K562 (cell line): Measurements from ENCODE around the gene TKTL1. TPM values are rescaled to one million over a fixed set of nuclear protein-coding genes. Genes with fewer than 3 reads are reported as not detected.

Source experiments
- ATAC-seq: fragments of 200-7000 bp; cut with Tn5 transposase; 3 replicates; pipeline ENCODE4 v1.9.1; 2020; ENCODE audit warnings: moderate library complexity
- BruUV-seq: library from RNA; stranded (reverse); fragments of 400-500 nt; replicated peaks from 2 replicates; lab custom pipeline; 2021; lab: Mats Ljungman, UMichigan
- CTCF ChIA-PET: fragments of 300-600 bp; formaldehyde crosslinking; extraction: SDS; loops from one replicate; lab custom pipeline; 2021; ENCODE audit warnings: low intra/inter-chr PET ratio; lab: Yijun Ruan, JAX
- POLR2A ChIA-PET: fragments of 300-600, 350-650 bp; sonication (Branson Sonifier 250); formaldehyde crosslinking; extraction: SDS; loops from one replicate; lab custom pipeline; 2021; ENCODE audit warnings: antibody characterized with exemption, inconsistent platforms; lab: Yijun Ruan, JAX
- DNase-seq, 4 experiments: peaks; one replicate each; pipeline versions ENCODE4 v3.0.0 to v3.0.0-alpha.2; 2011 to 2018; ENCODE audit warnings: low spot score in 3 of 4, mixed read lengths in 3 of 4; ENCODE audit errors: extremely low read depth in 1 of 4
- FAIRE-seq: peaks from 2 replicates; lab custom pipeline; 2011; peaks lifted over from hg19 to GRCh38; lab: Jason Lieb, UNC
- H2AFZ ChIP-seq: 2 replicates; pipeline ENCODE4 v1.6.0; 2011; ENCODE audit warnings: low read depth, low read length, control low read depth, inconsistent platforms
- H3K27ac ChIP-seq: fragments of 200-600 bp; 3 replicates; pipeline ENCODE4 v1.8.0; 2011; ENCODE audit warnings: low read depth, mild to moderate bottlenecking, control low read depth, inconsistent platforms, low read length, moderate library complexity, mixed read lengths; ENCODE audit errors: extremely low read depth
- H3K27me3 ChIP-seq, 2 experiments: fragments of 300-600 bp in 1 of 2; 2 replicates in 1 of 2; 3 replicates in 1 of 2; pipeline versions ENCODE4 v1.6.0 to v1.8.0; 2011; ENCODE audit warnings: inconsistent platforms in 2 of 2, low read length in 2 of 2, mild to moderate bottlenecking in 1 of 2, mixed read lengths in 1 of 2, moderate library complexity in 1 of 2; ENCODE audit not compliant: control insufficient read depth in 2 of 2, insufficient read depth in 2 of 2
- H3K36me3 ChIP-seq: fragments of 300-600 bp; 3 replicates; pipeline ENCODE4 v1.8.0; 2011; ENCODE audit warnings: mild to moderate bottlenecking, low read length, inconsistent platforms; ENCODE audit not compliant: control insufficient read depth, insufficient read depth
- H3K4me1 ChIP-seq, 2 experiments: fragments of 200-600 bp in 1 of 2; replicated peaks in 1 of 2; 2 replicates in 1 of 2; 3 replicates in 1 of 2; pipeline versions ENCODE4 v1.5.1 to v1.8.0; 2011; ENCODE audit warnings: inconsistent platforms in 2 of 2, low read length in 2 of 2, mild to moderate bottlenecking in 1 of 2, mixed read lengths in 1 of 2, moderate library complexity in 1 of 2; ENCODE audit not compliant: control insufficient read depth in 2 of 2, insufficient read depth in 2 of 2
- H3K4me2 ChIP-seq: 2 replicates; pipeline ENCODE4 v1.6.1; 2011; ENCODE audit warnings: low read length, control low read depth, inconsistent platforms, mixed read lengths; ENCODE audit not compliant: insufficient read depth
- H3K4me3 ChIP-seq: fragments of 200-600 bp; sonication (generic), shearing (Covaris generic); 2 replicates; pipeline ENCODE4 v1.5.1; 2016; ENCODE audit warnings: control low read depth, inconsistent platforms
- H3K79me2 ChIP-seq: fragments of 200-600 bp; 3 replicates; pipeline ENCODE4 v1.8.0; 2011; ENCODE audit warnings: low read length, inconsistent platforms; ENCODE audit not compliant: control insufficient read depth, insufficient read depth
- H3K9ac ChIP-seq, 2 experiments: 2 replicates each; pipeline versions ENCODE4 v1.6.0 to v1.6.1; 2011; ENCODE audit warnings: low read depth in 2 of 2, low read length in 2 of 2, control low read depth in 1 of 2, inconsistent platforms in 1 of 2, mild to moderate bottlenecking in 1 of 2, mixed read lengths in 1 of 2; ENCODE audit not compliant: insufficient read depth in 1 of 2
- H3K9me1 ChIP-seq: one replicate; pipeline ENCODE4 v1.6.0; 2011; ENCODE audit warnings: inconsistent platforms, mild to moderate bottlenecking, low read length, moderate library complexity; ENCODE audit not compliant: control insufficient read depth, insufficient read depth
- H3K9me3 ChIP-seq: replicated peaks from 2 replicates; pipeline ENCODE4 v1.5.1; 2011; ENCODE audit warnings: low read depth, low read length, inconsistent platforms; ENCODE audit not compliant: control insufficient read depth, insufficient read depth
- H4K20me1 ChIP-seq: replicated peaks from 2 replicates; pipeline ENCODE4 v1.6.1; 2011; ENCODE audit warnings: low read length, inconsistent platforms, mixed read lengths; ENCODE audit not compliant: control insufficient read depth, insufficient read depth
- ATF1 ChIP-seq, 2 experiments: fragments of 450-650 bp in 1 of 2; IDR thresholded peaks; 2 replicates each; pipeline ENCODE4 v1.6.1; 2016; ENCODE audit warnings: missing compliant biosample characterization in 1 of 2, missing genetic modification characterization in 1 of 2
- E2F4 ChIP-seq: sonication (generic); formaldehyde crosslinking; IDR thresholded peaks from 2 replicates; pipeline ENCODE4 v1.8.0; 2022; ENCODE audit warnings: mild to moderate bottlenecking, low read depth, missing genetic modification reagents
- FOXK2 ChIP-seq, 2 experiments: fragments of 450-650 bp; IDR thresholded peaks in 1 of 2; conservative IDR thresholded peaks in 1 of 2; 2 replicates each; pipeline ENCODE4 v1.6.1; 2016; ENCODE audit warnings: low read depth in 2 of 2, mild to moderate bottlenecking in 1 of 2
- POLR2G ChIP-seq: fragments of 200-400 bp; formaldehyde crosslinking; IDR thresholded peaks from 2 replicates; pipeline ENCODE4 v1.6.1; 2017; ENCODE audit warnings: low read depth, mild to moderate bottlenecking, antibody characterized with exemption, low read length, moderate library complexity
- RAD51 ChIP-seq: fragments of 450-650 bp; IDR thresholded peaks from 2 replicates; pipeline ENCODE4 v1.7.1; 2016; ENCODE audit warnings: low read depth, mild to moderate bottlenecking, borderline replicate concordance
- RBFOX2 ChIP-seq: fragments of 200-400 bp; formaldehyde crosslinking; IDR thresholded peaks from 2 replicates; pipeline ENCODE4 v1.6.1; 2017; ENCODE audit warnings: low read depth, mild to moderate bottlenecking, low read length, moderate library complexity
- ZNF449 ChIP-seq: fragments of 250-450 bp; sonication (Bioruptor Pico); IDR thresholded peaks from 2 replicates; pipeline ENCODE4 v1.8.0; 2022; ENCODE audit warnings: moderate library complexity, mild to moderate bottlenecking, inconsistent platforms
- WGBS: fragments of 100-300 bp; shearing (Covaris generic); methylation state at CpG from one replicate; pipeline ENCODE4 v1.1.6; 2016; ENCODE audit warnings: low coverage, mixed read lengths; ENCODE audit not compliant: insufficient coverage; ENCODE audit errors: missing lambda C conversion rate; 5-methylcytosine and 5-hydroxymethylcytosine counted together
- in situ Hi-C: fragments of 300-500 bp; cut with MboI; formaldehyde crosslinking; loops from 4 replicates; pipeline ENCODE4 v1.15.0; 2018; ENCODE audit warnings: inconsistent platforms, mixed read lengths
- intact Hi-C: fragments of 100-400 bp; cut with micrococcal nuclease; formaldehyde crosslinking; loops from 2 replicates; pipeline ENCODE4 v1.14.2; 2022
- polyA plus RNA-seq, 8 experiments: library from polyadenylated mRNA; depleted of rRNA in 4 of 8; stranded (reverse) in 5 of 8; unstranded in 3 of 8; fragments of >200 nt; fragmentation: Nextera tagmentation in 2 of 8; fragmentation: Illumina TruSeq in 1 of 8; extraction: Ambion mirVana in 2 of 8; extraction: Trizol in 1 of 8; gene quantifications; 2 replicates each; pipeline versions ENCODE4 v1.2.1 to v1.2.3, GENCODE V29; 2011 to 2014; ENCODE audit warnings: inconsistent platforms in 1 of 8, missing spikeins in 1 of 8
- total RNA-seq, 7 experiments: library from RNA; depleted of rRNA in 6 of 7; stranded (reverse); fragments of >200 nt in 6 of 7; fragmentation: Illumina TruSeq in 2 of 7; extraction: Trizol in 2 of 7; gene quantifications; 2 replicates each; pipeline versions ENCODE4 v1.2.1 to v1.2.3, GENCODE V29; 2011 to 2021; ENCODE audit warnings: low replicate concordance in 1 of 7

Gene TKTL1
- total and polyA plus RNA-seq, 9 of the 15 experiments (the other 6 are each of a cell fraction or from before 2014, with no cell fraction given), result 0.18 to 0.71 (median 0.38) TPM

- H3K4me2 ChIP-seq, result no peak overlapping the region
- no peak overlapping the region for H2AFZ ChIP-seq
- WGBS, result 95% methylated on average over 8 of the region's 14 CpGs
- peaks cover 13% of the 10 kb centered on the region for H4K20me1 ChIP-seq
- H3K4me1 ChIP-seq, result peaks cover 0 to 43% of the 10 kb centered on the region in 2 experiments; a peak in 2 of 5 replicates
- H3K79me2 ChIP-seq, result no peaks in the 10 kb centered on the region
- ATAC-seq (no peak), DNase-seq (no peak), FAIRE-seq (no peak)
- no peaks in the 10 kb centered on the region for H3K9me3 ChIP-seq
- intact Hi-C loops, result no loop called here
- H3K4me3 ChIP-seq, result no peak overlapping the region
- TF ChIP-seq RBFOX2 (0 out of 2 replicates have a peak, but pooled peaks have one; percentile 27), ATF1 (CRISPR knock-in tag; IDR thresholded peaks at IDR 0.05) (no peak), ATF1 (tag; IDR thresholded peaks at IDR 0.05) (no peak), FOXK2 (conservative IDR thresholded peaks at IDR 0.05 in 1 of 2, IDR thresholded peaks at IDR 0.05 in 1 of 2; ENCODE audit: low read depth in 2 of 2) (no peak), RAD51 (no peak), ZNF449 (CRISPR knock-in tag) (no peak), POLR2G (0 out of 2 replicates have a peak, but pooled peaks have one; percentile 40), E2F4 (CRISPR knock-in tag) (no peak)
- BruUV-seq, result no TSS peak
- no peaks in the 10 kb centered on the region for H3K27me3 ChIP-seq
- peaks cover 100% of the 10 kb centered on the region; the same call in 2 of the 3 replicates for H3K36me3 ChIP-seq
- ChIA-PET POLR2A (interaction anchor here (1.2 kb wide), 1 partner anchor 8 kb away, joined by 4 read pairs; no protein-coding TSS in a partner anchor), CTCF (no interaction called here)
- H3K9ac ChIP-seq, result peak overlapping the region in 1 of 2 experiments; percentile 45; a peak in 1 of 4 replicates
- no peaks in the 10 kb centered on the region for H3K9me1 ChIP-seq
- in situ Hi-C loops, result no loop called here
- no peak overlapping the region for H3K27ac ChIP-seq
Observed at GRCh38 chrX:154354013-154354412, 58.4 kb downstream of the TKTL1 start.
